ENCODE results near the gene ANKRD37.

- no peak for TF ChIP-seq CTCF (IDR thresholded peaks at IDR 0.05; ENCODE audit: insufficient read depth, low read length, poor library complexity, severe bottlenecking)
- no peak for TF ChIP-seq EZH2phosphoT487 (conservative IDR thresholded peaks at IDR 0.05; ENCODE audit: low read length)
Observed at GRCh38 chr4:185398618-185399017, 2.0 kb downstream of the ANKRD37 start.
